ENCODE measurements around the gene SPTB.

SPTB gene

DNA sequence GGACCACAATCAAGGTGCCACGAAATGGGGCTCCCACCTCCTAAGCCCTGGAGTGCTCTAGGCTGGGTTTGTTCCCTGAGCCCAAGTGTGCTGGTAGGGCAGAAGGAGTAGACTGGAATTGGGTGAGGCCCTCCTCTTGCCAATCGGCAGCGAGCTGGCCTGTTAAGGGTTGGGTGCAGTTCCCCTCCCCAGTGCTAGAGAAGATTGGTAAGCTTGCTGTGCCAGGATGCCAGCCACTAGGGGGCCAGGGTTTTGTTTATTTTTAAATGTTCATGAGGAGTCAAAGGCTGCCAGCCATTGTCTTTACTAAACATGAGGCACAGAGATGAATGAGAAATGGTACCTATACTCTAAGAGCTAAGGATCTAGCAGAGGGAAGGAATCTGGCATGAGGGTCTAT is 79.7 kb downstream of the SPTB start:
- CTCF ChIA-PET, result interaction anchor here (0.6 to 6.5 kb wide), 17 partner anchors 8 to 136 kb away, joined by 3 to 78 read pairs (median 4); no protein-coding TSS in a partner anchor
- Histone ChIP-seq H3K27me3 (replicated peaks in 2 of 5; ENCODE audit: control insufficient read depth in 4 of 5, insufficient read depth in 5 of 5, low read length in 4 of 5) (peaks cover 0 to 4% (median 0%) of the 10 kb centered on the region in 5 experiments), H3K4me1 (ENCODE audit: control extremely low read depth in 1 of 4, control insufficient read depth in 4 of 4, insufficient read depth in 4 of 4, low read length in 3 of 4) (peaks cover 0 to 6% (median 1%) of the 10 kb centered on the region in 4 experiments), H3K27ac (ENCODE audit: insufficient read depth in 1 of 2, low read depth in 1 of 2, low read length in 2 of 2, poor library complexity in 1 of 2, severe bottlenecking in 2 of 2) (no peak overlapping the region), H3K4me3 (ENCODE audit: control insufficient read depth in 1 of 7, extremely low read depth in 1 of 7, insufficient read depth in 4 of 7, low read depth in 2 of 7, low read length in 6 of 7) (no peak overlapping the region), H3K36me3 (ENCODE audit: control insufficient read depth in 4 of 4, insufficient read depth in 4 of 4, low read length in 3 of 4) (no peaks in the 10 kb centered on the region), H3K9me3 (ENCODE audit: control extremely low read depth in 1 of 5, control insufficient read depth in 4 of 5, insufficient read depth in 2 of 5, low read depth in 1 of 5, low read length in 4 of 5) (no peaks in the 10 kb centered on the region)
- POLR2A ChIA-PET, result no interaction called here
- DNase-seq, result peak; percentile 43 to 58 (median 50)
- WGBS (ENCODE audit: insufficient coverage), result 86% methylated on average over 2 of the region's 3 CpGs

DNA sequence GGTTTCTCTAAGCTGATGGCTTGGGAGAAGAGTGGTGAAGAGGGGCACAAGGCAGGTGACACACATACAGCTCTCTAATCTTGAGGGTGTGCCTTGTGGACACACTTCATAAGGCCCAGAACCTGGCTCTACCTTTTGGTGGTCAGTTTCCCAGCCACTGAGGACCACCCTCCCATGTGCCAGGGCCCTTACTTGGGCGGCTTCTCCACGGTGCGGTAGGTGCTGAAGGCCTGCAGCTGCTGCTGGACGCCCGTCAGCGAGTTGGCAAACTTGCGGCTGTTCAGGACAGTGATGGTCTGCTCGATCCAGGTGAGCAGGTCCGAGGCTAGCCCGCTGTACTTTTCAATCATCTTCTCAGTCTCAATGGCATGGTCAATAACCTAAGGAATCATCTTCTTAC is 80.2 kb downstream of the SPTB start:
- H3K36me3 ChIP-seq (ENCODE audit: control insufficient read depth in 4 of 4, insufficient read depth in 4 of 4, low read length in 3 of 4), result no peaks in the 10 kb centered on the region
- ChIA-PET POLR2A (no interaction called here), CTCF (interaction anchor here (0.7 to 6.5 kb wide), 17 partner anchors 9 to 116 kb away, joined by 3 to 78 read pairs (median 4); no protein-coding TSS in a partner anchor)
- H3K27ac ChIP-seq (ENCODE audit: insufficient read depth in 1 of 2, low read depth in 1 of 2, low read length in 2 of 2, poor library complexity in 1 of 2, severe bottlenecking in 2 of 2), result no peak overlapping the region
- peaks cover 0 to 6% (median 1%) of the 10 kb centered on the region in 4 experiments for H3K4me1 ChIP-seq (ENCODE audit: control extremely low read depth in 1 of 4, control insufficient read depth in 4 of 4, insufficient read depth in 4 of 4, low read length in 3 of 4)
- over 99% methylated on average over 10 of the region's 10 CpGs for WGBS (ENCODE audit: insufficient coverage)
- no peak overlapping the region for H3K4me3 ChIP-seq (ENCODE audit: control insufficient read depth in 1 of 7, extremely low read depth in 1 of 7, insufficient read depth in 4 of 7, low read depth in 2 of 7, low read length in 6 of 7)
- no peaks in the 10 kb centered on the region for H3K9me3 ChIP-seq (ENCODE audit: control extremely low read depth in 1 of 5, control insufficient read depth in 4 of 5, insufficient read depth in 2 of 5, low read depth in 1 of 5, low read length in 4 of 5)
- H3K27me3 ChIP-seq (replicated peaks in 2 of 5; ENCODE audit: control insufficient read depth in 4 of 5, insufficient read depth in 5 of 5, low read length in 4 of 5), result peaks cover 0 to 4% (median 0%) of the 10 kb centered on the region in 5 experiments
- DNase-seq, result no peak

DNA sequence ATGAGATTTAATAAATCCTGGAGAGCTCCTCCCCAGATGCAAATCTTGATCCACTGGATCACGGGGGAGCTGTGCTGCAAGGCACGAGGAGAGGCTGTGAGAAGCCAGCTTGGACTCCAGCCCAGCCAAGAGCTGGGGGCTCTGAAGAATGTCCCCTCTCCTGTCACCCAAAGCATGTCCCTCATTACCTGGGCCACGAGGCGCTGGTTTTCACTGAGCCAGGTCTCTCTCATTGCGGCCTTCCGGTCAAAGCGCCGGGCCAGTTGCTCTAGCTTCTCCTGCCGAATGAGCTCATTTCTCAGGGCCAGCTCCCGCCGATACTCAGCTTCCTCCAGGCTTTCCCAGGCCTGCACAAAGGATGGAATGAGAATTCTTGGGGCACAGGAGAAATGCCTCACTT is 83.3 kb downstream of the SPTB start:
- Histone ChIP-seq H3K27ac (ENCODE audit: insufficient read depth in 1 of 2, low read depth in 1 of 2, low read length in 2 of 2, poor library complexity in 1 of 2, severe bottlenecking in 2 of 2) (no peak overlapping the region), H3K4me3 (ENCODE audit: control insufficient read depth in 1 of 7, extremely low read depth in 1 of 7, insufficient read depth in 4 of 7, low read depth in 2 of 7, low read length in 6 of 7) (no peak overlapping the region), H3K9me3 (ENCODE audit: control extremely low read depth in 1 of 5, control insufficient read depth in 4 of 5, insufficient read depth in 2 of 5, low read depth in 1 of 5, low read length in 4 of 5) (no peaks in the 10 kb centered on the region), H3K36me3 (ENCODE audit: control insufficient read depth in 4 of 4, insufficient read depth in 4 of 4, low read length in 3 of 4) (no peaks in the 10 kb centered on the region), H3K4me1 (ENCODE audit: control extremely low read depth in 1 of 4, control insufficient read depth in 4 of 4, insufficient read depth in 4 of 4, low read length in 3 of 4) (peaks cover 0 to 4% (median 0%) of the 10 kb centered on the region in 4 experiments), H3K27me3 (replicated peaks in 2 of 5; ENCODE audit: control insufficient read depth in 4 of 5, insufficient read depth in 5 of 5, low read length in 4 of 5) (no peaks in the 10 kb centered on the region)
- DNase-seq, result no peak
- 97% methylated on average over 6 of the region's 11 CpGs for WGBS (ENCODE audit: insufficient coverage)
- ChIA-PET CTCF (interaction anchor here (1.0 to 2.6 kb wide), 3 partner anchors 15 to 95 kb away, joined by 5 to 9 read pairs (median 5); no protein-coding TSS in a partner anchor), POLR2A (no interaction called here)

DNA sequence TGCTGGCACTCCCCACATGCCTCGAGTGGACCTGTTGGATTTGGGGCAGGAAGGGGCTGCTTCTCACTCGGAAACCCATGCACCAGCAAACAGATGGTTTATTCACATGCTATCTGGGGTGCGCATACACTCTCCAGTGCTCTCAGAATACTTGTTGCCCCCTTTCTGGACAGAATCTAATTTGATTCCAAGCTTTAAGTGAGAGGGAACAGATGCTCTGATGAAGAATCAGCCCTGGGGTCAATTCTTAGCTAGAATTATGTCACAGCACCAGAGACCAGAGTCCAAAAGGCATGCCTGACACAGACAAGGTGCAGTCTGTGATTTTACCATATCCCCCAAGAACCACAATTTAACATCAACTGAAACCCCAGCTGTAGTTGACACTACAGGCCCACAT is 83.8 kb downstream of the SPTB start:
- Histone ChIP-seq H3K27ac (ENCODE audit: insufficient read depth in 1 of 2, low read depth in 1 of 2, low read length in 2 of 2, poor library complexity in 1 of 2, severe bottlenecking in 2 of 2) (no peak overlapping the region), H3K4me1 (ENCODE audit: control extremely low read depth in 1 of 4, control insufficient read depth in 4 of 4, insufficient read depth in 4 of 4, low read length in 3 of 4) (peaks cover 0 to 4% (median 0%) of the 10 kb centered on the region in 4 experiments), H3K4me3 (ENCODE audit: control insufficient read depth in 1 of 7, extremely low read depth in 1 of 7, insufficient read depth in 4 of 7, low read depth in 2 of 7, low read length in 6 of 7) (no peak overlapping the region), H3K36me3 (ENCODE audit: control insufficient read depth in 4 of 4, insufficient read depth in 4 of 4, low read length in 3 of 4) (no peaks in the 10 kb centered on the region), H3K27me3 (replicated peaks in 2 of 5; ENCODE audit: control insufficient read depth in 4 of 5, insufficient read depth in 5 of 5, low read length in 4 of 5) (no peaks in the 10 kb centered on the region), H3K9me3 (ENCODE audit: control extremely low read depth in 1 of 5, control insufficient read depth in 4 of 5, insufficient read depth in 2 of 5, low read depth in 1 of 5, low read length in 4 of 5) (no peaks in the 10 kb centered on the region)
- CTCF ChIA-PET, result interaction anchor here (1.0 to 2.6 kb wide), 6 partner anchors 12 to 96 kb away, joined by 3 to 9 read pairs (median 5); no protein-coding TSS in a partner anchor
- no peak for DNase-seq
- POLR2A ChIA-PET, result no interaction called here
- 100% methylated on average over 3 of the region's 3 CpGs for WGBS (ENCODE audit: insufficient coverage)

DNA sequence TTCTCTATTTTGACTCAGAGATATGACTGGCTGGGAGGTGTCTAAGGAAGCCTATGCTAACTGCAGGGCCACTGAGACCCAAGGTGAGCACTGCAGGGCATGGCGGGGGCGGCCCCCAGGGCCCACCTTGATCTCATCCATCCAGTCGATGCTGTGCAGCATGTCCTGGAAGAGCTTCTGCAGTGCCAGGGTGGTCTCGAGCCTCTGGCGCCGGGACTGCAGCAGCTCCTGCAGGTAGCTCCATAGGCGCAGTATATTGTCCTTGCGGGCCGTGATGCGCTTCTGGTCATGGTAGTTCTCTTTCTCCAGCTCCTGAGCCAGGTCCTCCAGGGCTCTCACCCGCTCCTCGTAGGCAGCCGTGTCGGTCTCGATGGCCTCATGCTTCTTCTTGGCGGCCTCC is 84.5 kb downstream of the SPTB start:
- Histone ChIP-seq H3K4me3 (ENCODE audit: control insufficient read depth in 1 of 7, extremely low read depth in 1 of 7, insufficient read depth in 4 of 7, low read depth in 2 of 7, low read length in 6 of 7) (no peak overlapping the region), H3K4me1 (ENCODE audit: control extremely low read depth in 1 of 4, control insufficient read depth in 4 of 4, insufficient read depth in 4 of 4, low read length in 3 of 4) (peaks cover 0 to 4% (median 1%) of the 10 kb centered on the region in 4 experiments), H3K27me3 (replicated peaks in 2 of 5; ENCODE audit: control insufficient read depth in 4 of 5, insufficient read depth in 5 of 5, low read length in 4 of 5) (no peaks in the 10 kb centered on the region), H3K9me3 (ENCODE audit: control extremely low read depth in 1 of 5, control insufficient read depth in 4 of 5, insufficient read depth in 2 of 5, low read depth in 1 of 5, low read length in 4 of 5) (no peaks in the 10 kb centered on the region), H3K27ac (ENCODE audit: insufficient read depth in 1 of 2, low read depth in 1 of 2, low read length in 2 of 2, poor library complexity in 1 of 2, severe bottlenecking in 2 of 2) (no peak overlapping the region), H3K36me3 (ENCODE audit: control insufficient read depth in 4 of 4, insufficient read depth in 4 of 4, low read length in 3 of 4) (no peaks in the 10 kb centered on the region)
- ChIA-PET CTCF (interaction anchor here (0.8 to 2.6 kb wide), 9 partner anchors 10 to 98 kb away, joined by 3 to 9 read pairs (median 5); no protein-coding TSS in a partner anchor), POLR2A (no interaction called here)
- no peak for DNase-seq
- WGBS (ENCODE audit: insufficient coverage), result over 99% methylated on average over 14 of the region's 16 CpGs

DNA sequence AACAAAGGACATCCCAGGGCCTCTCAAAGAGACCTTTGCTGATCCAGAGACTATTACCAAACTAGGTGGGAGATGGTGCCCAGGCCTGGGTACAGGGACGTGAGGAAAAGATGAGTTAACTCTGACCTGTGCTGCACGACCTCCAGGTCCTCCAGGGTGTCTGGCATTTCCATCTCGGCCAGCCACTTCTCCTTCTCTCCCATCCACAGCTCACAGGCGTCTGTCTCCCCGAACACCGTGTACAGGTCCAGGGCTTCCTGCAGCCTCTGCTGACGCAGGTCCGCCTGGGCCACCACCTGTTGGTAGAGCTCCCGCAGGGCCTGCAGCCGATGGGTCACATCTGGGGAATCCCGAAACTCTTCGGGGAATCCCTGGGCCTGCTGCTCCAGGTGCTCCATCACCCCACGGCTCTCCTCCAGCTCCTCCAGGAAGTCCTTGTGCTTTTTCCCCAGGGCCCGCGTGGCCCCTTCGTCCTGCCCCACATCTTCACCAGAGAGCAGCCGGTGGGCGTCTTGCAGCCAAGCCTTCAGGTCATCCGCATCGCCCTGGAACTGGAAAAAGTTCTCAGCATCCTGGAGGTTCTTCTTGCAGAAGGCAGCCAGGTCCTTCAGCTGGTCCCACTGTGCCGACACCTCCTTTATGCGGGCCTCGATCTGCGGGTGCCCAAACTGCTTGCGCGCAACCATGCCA is 86.7 kb downstream of the SPTB start:
- ChIA-PET POLR2A (no interaction called here), CTCF (interaction anchor here (1.4 to 2.0 kb wide), 4 partner anchors 7 to 28 kb away, joined by 3 to 7 read pairs (median 5); no protein-coding TSS in a partner anchor)
- no peaks in the 10 kb centered on the region for H3K9me3 ChIP-seq (ENCODE audit: control extremely low read depth in 1 of 5, control insufficient read depth in 4 of 5, insufficient read depth in 2 of 5, low read depth in 1 of 5, low read length in 4 of 5)
- H3K36me3 ChIP-seq (ENCODE audit: control insufficient read depth in 4 of 4, insufficient read depth in 4 of 4, low read length in 3 of 4), result no peaks in the 10 kb centered on the region
- peaks cover 0 to 4% (median 1%) of the 10 kb centered on the region in 4 experiments for H3K4me1 ChIP-seq (ENCODE audit: control extremely low read depth in 1 of 4, control insufficient read depth in 4 of 4, insufficient read depth in 4 of 4, low read length in 3 of 4)
- no peak overlapping the region for H3K4me3 ChIP-seq (ENCODE audit: control insufficient read depth in 1 of 7, extremely low read depth in 1 of 7, insufficient read depth in 4 of 7, low read depth in 2 of 7, low read length in 6 of 7)
- WGBS (ENCODE audit: insufficient coverage), result 97% methylated on average over 22 of the region's 26 CpGs
- no peak overlapping the region for H3K27ac ChIP-seq (ENCODE audit: insufficient read depth in 1 of 2, low read depth in 1 of 2, low read length in 2 of 2, poor library complexity in 1 of 2, severe bottlenecking in 2 of 2)
- H3K27me3 ChIP-seq (replicated peaks in 2 of 5; ENCODE audit: control insufficient read depth in 4 of 5, insufficient read depth in 5 of 5, low read length in 4 of 5), result peaks cover 0 to 2% (median 0%) of the 10 kb centered on the region in 5 experiments
- no peak for DNase-seq

DNA sequence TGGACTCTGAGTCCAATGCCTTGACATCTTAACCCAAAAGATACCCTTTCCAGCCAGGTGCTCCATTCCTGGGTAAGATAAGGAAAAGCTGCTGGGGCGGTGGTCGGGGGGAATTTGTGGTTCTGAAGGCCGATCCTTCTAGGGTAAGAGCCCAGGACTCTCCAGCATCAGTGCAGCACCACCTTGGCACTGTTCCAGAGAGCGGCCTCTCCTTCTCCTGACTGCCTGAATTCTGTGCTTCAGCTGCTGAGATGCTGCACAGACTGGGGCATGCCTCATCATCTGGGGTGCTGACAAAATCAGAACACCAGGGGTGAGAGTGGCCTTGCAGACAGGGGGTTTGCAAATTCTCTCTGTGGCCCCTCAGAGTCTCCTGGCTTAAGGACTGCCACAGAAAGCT is 87.5 kb downstream of the SPTB start:
- POLR2A ChIA-PET, result no interaction called here
- 85% methylated on average over 4 of the region's 4 CpGs for WGBS (ENCODE audit: insufficient coverage)

More for the DNA sequence above, 87.5 kb downstream of the SPTB start:
- no peak overlapping the region for H3K27ac ChIP-seq (ENCODE audit: insufficient read depth in 1 of 2, low read depth in 1 of 2, low read length in 2 of 2, poor library complexity in 1 of 2, severe bottlenecking in 2 of 2)
- H3K36me3 ChIP-seq (ENCODE audit: control insufficient read depth in 4 of 4, insufficient read depth in 4 of 4, low read length in 3 of 4), result no peaks in the 10 kb centered on the region
- CTCF ChIA-PET, result interaction anchor here (1.4 kb wide), 1 partner anchor 10 kb away, joined by 7 read pairs; no protein-coding TSS in a partner anchor
- H3K4me3 ChIP-seq (ENCODE audit: control insufficient read depth in 1 of 7, extremely low read depth in 1 of 7, insufficient read depth in 4 of 7, low read depth in 2 of 7, low read length in 6 of 7), result no peak overlapping the region
- H3K27me3 ChIP-seq (replicated peaks in 2 of 5; ENCODE audit: control insufficient read depth in 4 of 5, insufficient read depth in 5 of 5, low read length in 4 of 5), result peaks cover 0 to 2% (median 0%) of the 10 kb centered on the region in 5 experiments
- peaks cover 0 to 3% (median 0%) of the 10 kb centered on the region in 4 experiments for H3K4me1 ChIP-seq (ENCODE audit: control extremely low read depth in 1 of 4, control insufficient read depth in 4 of 4, insufficient read depth in 4 of 4, low read length in 3 of 4)
- no peak for DNase-seq
- no peaks in the 10 kb centered on the region for H3K9me3 ChIP-seq (ENCODE audit: control extremely low read depth in 1 of 5, control insufficient read depth in 4 of 5, insufficient read depth in 2 of 5, low read depth in 1 of 5, low read length in 4 of 5)
